GM21360 (cell line): ENCODE data around the gene CHTF18.
"Not testable (repeated sequence)": the region's sequence is repeated elsewhere in the genome, so short reads cannot be mapped to it uniquely, and the experiment has no call there.

Experiments
- ATAC-seq: cut with Tn5 transposase; IDR thresholded peaks from one replicate; pipeline ENCODE4 v1.9.1; 2021; ENCODE audit warnings: mild to moderate bottlenecking, moderate library complexity; ENCODE audit not compliant: unreplicated experiment

CHTF18 gene

DNA sequence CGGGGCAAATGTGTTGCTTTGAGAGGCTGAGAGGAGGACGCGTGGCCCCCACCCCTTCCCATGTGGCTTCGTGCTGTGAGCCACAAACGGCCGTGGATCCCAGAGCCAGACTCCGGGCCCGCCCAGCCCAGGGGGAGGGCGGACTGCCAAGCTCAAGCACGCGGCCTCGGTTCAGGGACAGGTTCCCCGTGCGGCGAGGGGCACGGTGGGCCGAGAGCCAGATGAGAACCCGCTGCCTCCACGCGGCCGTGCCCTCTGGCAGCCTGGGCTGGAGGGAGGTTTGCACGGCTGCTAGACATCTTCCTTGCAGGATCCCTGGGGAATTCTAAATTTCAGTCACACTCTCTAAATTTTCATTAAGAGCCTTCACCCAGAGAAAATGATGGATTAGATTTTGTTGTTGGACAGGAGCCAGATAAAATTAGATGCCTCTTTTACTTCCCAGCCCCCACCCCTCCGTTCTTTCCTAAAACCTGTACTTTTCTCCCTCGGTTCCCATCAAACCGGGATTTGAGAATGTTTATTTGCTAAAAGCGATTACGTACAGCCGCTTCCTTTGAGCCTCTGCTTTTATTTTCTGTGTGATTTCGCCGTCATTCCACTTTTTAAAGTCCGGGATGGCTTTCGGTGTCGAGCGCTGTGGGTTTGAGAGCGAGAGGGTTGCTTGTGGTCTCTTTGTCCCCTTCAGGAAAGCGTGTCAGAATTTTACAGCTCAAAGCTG is 37.1 kb downstream of the CHTF18 start:
- ATAC-seq: no peak

- ATAC-seq: no peak
Observed at GRCh38 chr16:827513-827912, 39.1 kb downstream of the CHTF18 start.

GRCh38 chr16:828891-829290 is 40.5 kb downstream of the CHTF18 start:
- no peak for ATAC-seq

DNA sequence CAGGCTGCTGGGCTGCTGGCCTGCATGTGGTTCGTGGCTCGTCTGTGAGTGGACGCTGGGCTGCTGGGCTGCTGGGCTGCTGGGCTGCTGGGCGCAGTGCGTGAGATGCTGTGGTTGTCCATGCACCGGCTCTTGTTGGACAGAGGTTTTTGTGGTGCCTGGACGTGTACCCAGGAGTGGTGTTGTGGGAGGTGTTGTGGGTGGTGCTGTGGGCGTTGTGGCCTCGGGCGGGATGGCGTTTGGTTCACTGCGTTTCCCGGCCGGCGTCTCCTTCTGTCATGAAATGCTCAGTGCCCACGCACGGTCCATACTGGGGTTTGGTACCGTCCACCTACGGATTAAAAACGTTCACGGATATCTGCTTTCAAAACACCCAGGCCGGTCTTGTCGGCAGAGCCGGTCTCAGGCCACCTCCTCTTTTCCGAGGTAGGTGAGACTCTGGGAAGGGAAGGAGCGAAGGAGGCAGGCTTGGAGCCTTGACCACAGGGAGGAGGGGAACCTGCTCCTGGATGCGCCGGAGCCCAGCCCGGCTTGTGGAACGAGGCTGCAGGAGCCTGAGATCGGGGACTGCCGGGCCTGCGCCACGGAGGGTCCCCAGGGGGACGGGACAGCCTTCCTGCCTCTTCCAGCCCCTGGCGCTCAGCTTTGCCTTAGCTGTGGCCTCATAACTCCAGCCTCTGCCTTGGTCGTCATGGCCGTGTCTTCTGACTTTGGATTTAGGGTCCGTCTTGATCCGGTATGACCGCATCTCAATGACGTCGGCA is 41.9 kb downstream of the CHTF18 start:
- no peak for ATAC-seq

DNA sequence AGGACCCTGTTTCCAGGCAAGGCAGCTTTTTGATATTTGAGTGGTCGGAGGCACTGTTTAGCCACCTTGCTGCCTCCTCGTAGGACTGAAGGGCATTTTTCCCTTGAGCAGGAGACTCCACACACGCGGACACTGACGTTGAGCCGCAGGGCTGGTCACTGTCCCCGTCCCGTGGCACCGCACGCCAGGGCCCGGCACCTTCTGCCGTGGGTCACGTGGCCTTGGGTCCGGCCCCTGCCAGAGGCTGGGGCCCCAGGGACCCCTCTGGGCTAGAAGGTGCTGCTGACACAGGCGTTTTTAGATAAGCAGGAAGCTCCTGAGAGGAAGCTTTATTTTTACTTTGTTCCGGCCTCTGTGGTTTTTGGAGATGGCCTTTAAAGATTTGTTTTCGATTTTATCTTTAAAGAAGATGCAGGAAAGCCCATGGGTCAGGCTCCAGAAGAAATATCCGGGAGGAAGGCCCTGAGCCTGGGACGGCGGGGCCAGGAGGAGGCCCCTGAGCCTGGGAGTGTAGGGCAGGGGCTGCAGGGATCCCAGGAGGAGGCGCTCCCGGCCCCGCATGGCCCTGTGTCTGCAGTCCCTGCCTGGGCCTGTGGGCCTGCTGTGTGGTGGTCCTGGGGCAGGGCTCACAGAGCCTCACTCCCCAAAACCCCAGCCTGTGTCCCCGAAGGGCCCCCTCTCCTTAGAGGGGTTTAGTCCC is 42.6 kb downstream of the CHTF18 start:
- no peak for ATAC-seq

DNA sequence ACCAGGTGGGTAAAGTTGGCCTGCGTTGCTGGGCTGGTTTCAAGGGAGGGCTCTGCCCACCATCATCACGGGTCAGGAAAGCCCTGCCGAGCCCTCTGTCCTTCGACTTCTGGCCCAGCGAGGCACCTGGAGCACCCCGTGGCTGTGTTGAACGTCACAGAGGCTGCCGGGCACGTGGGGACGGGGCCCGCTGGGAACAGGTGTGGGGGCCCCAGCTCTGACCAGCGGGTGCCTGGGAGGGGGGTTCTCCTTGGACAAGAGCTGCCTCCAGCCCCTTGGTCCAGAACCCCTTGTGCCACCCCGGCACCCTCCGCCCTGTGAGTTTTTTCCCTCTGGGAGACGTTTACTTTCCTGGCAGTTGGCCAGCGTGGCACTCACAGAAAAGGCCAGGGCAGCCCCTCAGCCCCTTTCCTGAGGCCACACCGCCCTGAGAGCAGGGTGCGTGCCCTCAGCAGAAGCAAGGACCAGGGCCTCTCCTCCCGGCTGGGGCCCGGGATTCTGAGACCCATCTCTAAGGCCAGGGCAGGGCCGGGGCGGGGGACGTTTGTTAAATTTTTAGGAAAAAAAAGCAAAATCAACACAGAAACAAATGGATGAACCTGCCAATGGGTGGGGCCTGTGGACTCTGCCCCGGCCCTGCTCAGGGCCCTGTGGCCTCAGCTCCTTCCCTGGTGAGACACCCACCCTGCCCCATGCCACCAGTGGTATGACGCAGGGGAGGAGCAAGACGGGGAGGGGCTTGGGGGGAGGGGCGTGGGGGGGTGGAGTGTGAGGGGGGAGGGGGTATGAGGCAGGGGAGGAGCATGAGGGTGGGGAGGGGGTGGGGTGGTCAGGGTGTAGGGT is 43.4 kb downstream of the CHTF18 start:
- ATAC-seq: no peak

GRCh38 chr16:832652-833336 is 44.4 kb downstream of the CHTF18 start:
- no peak for ATAC-seq

- no peak for ATAC-seq
Observed at GRCh38 chr16:833411-833810, 45.0 kb downstream of the CHTF18 start.

- no peak for ATAC-seq
Observed at GRCh38 chr16:835373-835772, 47.0 kb downstream of the CHTF18 start.

DNA sequence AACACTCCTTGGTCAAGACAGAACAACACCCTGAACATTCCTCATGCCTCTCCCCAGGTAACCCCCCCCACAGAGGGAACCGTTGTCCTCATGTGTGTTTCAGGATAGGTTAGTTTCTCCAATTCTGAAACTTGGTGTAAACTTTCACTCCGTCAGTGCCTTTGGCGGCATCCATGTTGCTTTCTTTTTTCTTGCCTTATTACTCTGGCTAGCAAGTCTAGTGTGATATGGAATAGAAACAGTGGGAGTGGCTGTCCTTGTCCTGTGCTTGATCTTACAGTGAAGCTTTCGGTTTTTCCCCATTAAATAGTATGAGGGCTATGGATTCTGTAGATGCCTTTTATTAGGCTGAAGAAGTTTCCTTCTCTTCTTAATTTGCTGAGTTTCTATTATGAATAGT is 47.8 kb downstream of the CHTF18 start:
- ATAC-seq: no peak

DNA sequence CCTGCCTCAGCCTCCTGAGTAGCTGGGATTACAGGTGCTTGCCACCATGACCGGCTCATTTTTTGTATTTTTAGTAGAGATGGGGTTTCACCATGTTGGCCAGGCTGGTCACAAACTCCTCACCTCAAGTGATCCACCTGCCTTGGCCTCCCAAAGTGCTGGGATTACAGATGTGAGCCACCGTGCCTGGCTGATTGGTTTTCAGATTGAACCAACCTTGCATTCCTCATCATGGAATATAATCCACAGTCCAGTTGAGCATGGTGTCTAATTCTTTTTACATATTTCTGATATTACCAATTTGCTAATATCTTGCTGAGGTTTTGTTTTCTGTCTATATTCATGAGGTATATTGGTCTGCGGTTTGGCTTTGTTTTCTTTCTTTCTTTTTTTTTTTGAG is 48.4 kb downstream of the CHTF18 start:
- not testable (repeated sequence) for ATAC-seq

GRCh38 chr16:838741-839140 is 50.3 kb downstream of the CHTF18 start:
- no peak for ATAC-seq

DNA sequence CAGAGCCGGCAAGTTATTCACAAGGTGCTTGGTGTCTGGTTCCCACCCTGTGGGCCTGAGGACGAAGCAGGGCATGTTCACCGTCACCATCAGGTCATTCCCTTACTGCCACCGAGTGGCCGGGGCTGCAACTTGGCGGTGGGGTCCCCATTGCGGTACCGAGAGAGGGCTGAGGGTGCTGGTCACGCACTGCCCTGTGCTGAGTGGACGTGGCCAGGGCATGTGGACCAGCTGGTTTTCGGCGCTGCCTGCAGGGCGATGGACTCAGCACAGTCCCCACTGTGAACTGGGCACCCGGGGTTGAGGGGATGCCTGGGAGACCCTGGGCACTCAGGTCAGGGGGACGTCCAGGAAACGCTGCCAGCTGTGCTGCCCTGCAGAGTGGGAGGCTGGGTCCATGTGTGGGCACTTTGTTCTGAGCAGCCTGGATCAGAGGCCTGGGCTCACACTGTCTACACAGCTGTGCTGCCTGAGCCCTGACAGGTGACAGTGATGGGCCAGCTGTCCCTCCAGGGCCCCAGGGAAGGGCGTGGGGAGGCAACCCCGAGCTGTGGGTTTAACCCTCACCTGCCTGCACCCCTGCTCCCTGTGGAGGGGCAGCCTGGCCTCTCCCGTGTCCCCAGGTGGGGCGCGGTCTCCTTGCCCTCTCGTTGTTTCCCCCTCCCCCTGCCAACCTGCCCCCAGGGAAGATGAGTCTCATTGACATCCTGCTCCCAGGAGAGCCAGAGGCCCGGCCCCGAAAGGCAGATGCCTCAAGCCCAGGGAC is 51.4 kb downstream of the CHTF18 start:
- ATAC-seq: no peak

DNA sequence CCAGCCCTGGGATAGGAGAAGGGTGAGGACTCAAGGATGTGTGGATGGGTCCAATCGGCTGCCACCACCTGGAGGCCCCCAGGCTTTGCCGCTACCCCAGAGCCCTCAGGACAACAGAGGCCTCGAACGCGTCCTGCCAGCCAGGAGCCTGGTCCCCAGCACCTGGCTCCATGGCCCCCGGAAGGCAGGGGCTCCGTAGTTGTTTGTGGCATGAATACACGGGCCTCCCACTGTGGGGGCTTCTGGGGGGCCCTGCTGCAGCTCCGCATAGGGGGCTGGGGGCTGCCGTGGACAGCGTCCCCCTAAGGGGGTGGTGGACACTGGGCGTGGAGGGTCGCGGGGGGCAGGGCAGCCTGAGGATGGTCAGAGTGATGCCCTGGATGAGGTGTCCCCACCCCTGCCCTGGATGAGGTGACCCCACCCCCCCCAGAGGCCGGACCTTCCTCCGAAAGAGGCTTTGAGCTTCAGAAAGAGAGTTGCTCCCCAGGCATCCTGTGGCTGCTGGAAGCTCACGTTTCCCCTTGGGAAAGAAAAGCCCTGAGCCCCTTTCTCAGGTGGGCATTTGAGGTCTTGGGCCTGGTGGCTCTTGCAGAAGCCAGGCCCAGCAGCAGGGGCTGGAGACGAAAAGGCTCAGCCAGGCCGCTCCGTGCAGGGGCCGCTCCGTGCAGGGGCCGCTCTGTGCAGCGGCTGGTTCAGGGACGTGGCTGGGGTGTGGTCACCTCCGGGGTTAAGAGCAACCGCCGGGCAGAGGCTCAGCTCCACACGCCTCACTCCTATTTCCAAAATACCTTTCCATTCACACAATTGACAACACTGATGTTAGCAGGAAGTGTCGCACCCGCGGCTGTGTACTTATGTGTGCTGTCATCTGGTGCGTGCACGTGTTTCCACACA is 52.4 kb downstream of the CHTF18 start:
- ATAC-seq: no peak

- ATAC-seq: no peak
Observed at GRCh38 chr16:841455-842060, 53.1 kb downstream of the CHTF18 start.

- ATAC-seq: no peak
Observed at GRCh38 chr16:842061-842476, 53.6 kb downstream of the CHTF18 start.

- ATAC-seq: no peak
Observed at GRCh38 chr16:842711-843560, 54.5 kb downstream of the CHTF18 start.
